GM23248 (cell line): ENCODE data around the gene EXD3. TPM values are rescaled to one million over a fixed set of nuclear protein-coding genes. Genes with fewer than 3 reads are reported as not detected.

ENCODE experiments used
- DNase-seq: peaks from one replicate; pipeline ENCODE4 v3.0.0-alpha.2; 2015
- H2AFZ ChIP-seq: fragments of 200-600 bp; sonication (generic); 2 replicates; pipeline ENCODE4 v1.6.1; 2016; ENCODE audit warnings: antibody characterized with exemption
- H3F3A ChIP-seq: fragments of 200-600 bp; sonication (generic); 2 replicates; pipeline ENCODE4 v1.6.1; 2016; ENCODE audit warnings: mild to moderate bottlenecking, antibody characterized with exemption, mixed run types; ENCODE audit not compliant: insufficient read depth
- H3K27ac ChIP-seq: fragments of 200-600 bp; sonication (generic); 2 replicates; pipeline ENCODE4 v1.5.1; 2016; ENCODE audit warnings: mild to moderate bottlenecking
- H3K27me3 ChIP-seq: fragments of 200-600 bp; sonication (generic); replicated peaks from 2 replicates; pipeline ENCODE4 v1.6.1; 2016; ENCODE audit warnings: mild to moderate bottlenecking; ENCODE audit not compliant: insufficient read depth
- H3K36me3 ChIP-seq: fragments of 200-600 bp; sonication (generic); 2 replicates; pipeline ENCODE4 v1.6.1; 2016; ENCODE audit warnings: low read depth, mild to moderate bottlenecking
- H3K4me1 ChIP-seq: fragments of 200-600 bp; sonication (generic); 2 replicates; pipeline ENCODE4 v1.6.1; 2016; ENCODE audit warnings: mild to moderate bottlenecking; ENCODE audit not compliant: insufficient read depth
- H3K4me2 ChIP-seq: fragments of 200-600 bp; sonication (generic); one replicate; pipeline ENCODE4 v1.6.1; 2016; ENCODE audit warnings: mild to moderate bottlenecking; ENCODE audit not compliant: unreplicated experiment
- H3K4me3 ChIP-seq: fragments of 200-600 bp; sonication (generic); 2 replicates; pipeline ENCODE4 v1.5.1; 2016; ENCODE audit warnings: mild to moderate bottlenecking
- H3K79me2 ChIP-seq: fragments of 200-600 bp; sonication (generic); 2 replicates; pipeline ENCODE4 v1.6.1; 2016; ENCODE audit warnings: mild to moderate bottlenecking; ENCODE audit not compliant: insufficient read depth
- H3K9ac ChIP-seq: fragments of 200-600 bp; sonication (generic); 2 replicates; pipeline ENCODE4 v1.6.1; 2016; ENCODE audit warnings: mild to moderate bottlenecking
- H3K9me2 ChIP-seq: fragments of 200-600 bp; sonication (generic); 2 replicates; pipeline ENCODE4 v1.6.1; 2016; ENCODE audit warnings: mixed run types, mild to moderate bottlenecking, moderate library complexity; ENCODE audit not compliant: insufficient read depth
- H3K9me3 ChIP-seq: fragments of 200-600 bp; sonication (generic); one replicate; pipeline ENCODE4 v1.6.1; 2017; ENCODE audit warnings: low read depth
- H4K20me1 ChIP-seq: fragments of 200-600 bp; sonication (generic); 2 replicates; pipeline ENCODE4 v1.6.0; 2016; ENCODE audit not compliant: insufficient read depth
- EZH2 ChIP-seq: fragments of 200-600 bp; sonication (generic); IDR thresholded peaks from 2 replicates; pipeline ENCODE4 v1.6.1; 2018; ENCODE audit warnings: antibody characterized with exemption, mild to moderate bottlenecking; ENCODE audit not compliant: insufficient read depth, poor library complexity, severe bottlenecking
- EZH2phosphoT487 ChIP-seq: fragments of 200-600 bp; sonication (generic); IDR thresholded peaks from 2 replicates; pipeline ENCODE4 v1.6.1; 2018; ENCODE audit warnings: antibody characterized with exemption, moderate library complexity, mild to moderate bottlenecking, low read depth; ENCODE audit not compliant: insufficient read depth
- WGBS, 2 experiments: methylation state at CpG; one replicate each; pipeline ENCODE4 v1.1.6; 2015 to 2017; ENCODE audit warnings: low lambda C conversion rate in 2 of 2, low coverage in 1 of 2; ENCODE audit errors: missing lambda C conversion rate in 2 of 2; 5-methylcytosine and 5-hydroxymethylcytosine counted together
- in situ Hi-C: fragments of 300-500 bp; cut with MboI; formaldehyde crosslinking; loops from 2 replicates; pipeline ENCODE4 v1.15.0; 2020
- polyA plus RNA-seq: library from polyadenylated mRNA; unstranded; fragments of >200 nt; fragmentation: Nextera tagmentation; extraction: Ambion mirVana; gene quantifications from 2 replicates; pipeline ENCODE4 v1.2.1, GENCODE V29; 2016
- total RNA-seq: library from RNA; depleted of rRNA; stranded (reverse); fragments of >200 nt; shearing (Covaris generic); gene quantifications from 2 replicates; pipeline ENCODE4 v1.2.3, GENCODE V29; 2014

EXD3 gene
- total and polyA plus RNA-seq, 2 experiments from 2014 or later = 10.1 to 11.6 TPM

GRCh38 chr9:137394866-137395665 is 27.9 kb downstream of the EXD3 start:
- TF ChIP-seq EZH2phosphoT487 (no peak), EZH2 (no peak)
- in situ Hi-C loops = no loop called here
- no peaks in the 10 kb centered on the region for H4K20me1 ChIP-seq

GRCh38 chr9:137393176-137394150 is 29.5 kb downstream of the EXD3 start:
- H3F3A ChIP-seq = no peaks in the 10 kb centered on the region
- H2AFZ ChIP-seq = no peak overlapping the region
- no peak for TF ChIP-seq EZH2
- no peak for TF ChIP-seq EZH2phosphoT487
- no peaks in the 10 kb centered on the region for H3K9me2 ChIP-seq
- no peaks in the 10 kb centered on the region for H3K79me2 ChIP-seq
- H3K9me3 ChIP-seq = no peaks in the 10 kb centered on the region
- no peak overlapping the region for H3K9ac ChIP-seq
- H3K4me1 ChIP-seq = no peaks in the 10 kb centered on the region
- H3K27ac ChIP-seq = no peak overlapping the region
- H3K4me3 ChIP-seq = no peak overlapping the region
- no peaks in the 10 kb centered on the region for H3K27me3 ChIP-seq
- H3K4me2 ChIP-seq = no peak overlapping the region
- in situ Hi-C loops = no loop called here
- DNase-seq = no peak
- WGBS, 2 experiments = 94 to 96% methylated on average over 16 to 28 of the region's 28 CpGs
- H4K20me1 ChIP-seq = no peaks in the 10 kb centered on the region
- no peaks in the 10 kb centered on the region for H3K36me3 ChIP-seq

More at GRCh38 chr9:137394866-137395665, 27.9 kb downstream of the EXD3 start:
- no peak overlapping the region for H3K27ac ChIP-seq
- no peak overlapping the region for H2AFZ ChIP-seq
- no peaks in the 10 kb centered on the region for H3K27me3 ChIP-seq
- H3F3A ChIP-seq = no peaks in the 10 kb centered on the region
- H3K4me2 ChIP-seq = no peak overlapping the region
- no peaks in the 10 kb centered on the region for H3K36me3 ChIP-seq
- no peaks in the 10 kb centered on the region for H3K9me2 ChIP-seq
- no peak for DNase-seq
- H3K4me3 ChIP-seq = no peak overlapping the region
- whole genome bisulfite sequencing, 2 experiments = 91% methylated on average over 29 to 34 of the region's 36 CpGs
- H3K9ac ChIP-seq = no peak overlapping the region
- H3K9me3 ChIP-seq = no peaks in the 10 kb centered on the region
- no peaks in the 10 kb centered on the region for H3K79me2 ChIP-seq
- H3K4me1 ChIP-seq = no peaks in the 10 kb centered on the region

GRCh38 chr9:137392232-137393007 is 30.5 kb downstream of the EXD3 start:
- H2AFZ ChIP-seq = no peak overlapping the region
- DNase-seq = no peak
- 93 to 94% methylated on average over 18 to 23 of the region's 23 CpGs for WGBS, 2 experiments
- no peak overlapping the region for H3K27ac ChIP-seq
- no peaks in the 10 kb centered on the region for H3K27me3 ChIP-seq
- no peaks in the 10 kb centered on the region for H3K4me1 ChIP-seq
- in situ Hi-C loops = no loop called here
- no peaks in the 10 kb centered on the region for H3K36me3 ChIP-seq
- TF ChIP-seq EZH2phosphoT487 (no peak), EZH2 (no peak)
- no peaks in the 10 kb centered on the region for H3K9me3 ChIP-seq
- no peaks in the 10 kb centered on the region for H3F3A ChIP-seq
- H3K4me3 ChIP-seq = no peak overlapping the region
- H3K79me2 ChIP-seq = no peaks in the 10 kb centered on the region
- H3K4me2 ChIP-seq = no peak overlapping the region
- H4K20me1 ChIP-seq = no peaks in the 10 kb centered on the region
- no peak overlapping the region for H3K9ac ChIP-seq
- H3K9me2 ChIP-seq = no peaks in the 10 kb centered on the region

- no peak overlapping the region for H3K9ac ChIP-seq
- no peak for TF ChIP-seq EZH2
- TF ChIP-seq EZH2phosphoT487 = no peak
Measured at GRCh38 chr9:137391411-137391754, 31.6 kb downstream of the EXD3 start.

More at GRCh38 chr9:137391411-137391754, 31.6 kb downstream of the EXD3 start:
- Histone ChIP-seq H3F3A (no peaks in the 10 kb centered on the region), H3K9me2 (no peaks in the 10 kb centered on the region), H4K20me1 (no peaks in the 10 kb centered on the region), H3K36me3 (no peaks in the 10 kb centered on the region), H3K4me2 (no peak overlapping the region), H3K4me3 (no peak overlapping the region), H3K9me3 (no peaks in the 10 kb centered on the region), H3K79me2 (no peaks in the 10 kb centered on the region), H3K27me3 (no peaks in the 10 kb centered on the region), H2AFZ (no peak overlapping the region), H3K4me1 (no peaks in the 10 kb centered on the region), H3K27ac (no peak overlapping the region)
- in situ Hi-C loops = no loop called here
- 87 to 91% methylated on average over 11 to 22 of the region's 22 CpGs for WGBS, 2 experiments
- no peak for DNase-seq
